Gastrocnemius medialis (tissue), 4 donors: ENCODE measurements around the gene FAM24B. TPM values are rescaled to one million over a fixed set of nuclear protein-coding genes. Genes with fewer than 3 reads are reported as not detected.
"Not testable (repeated sequence)": the region's sequence is repeated elsewhere in the genome, so short reads cannot be mapped to it uniquely, and the experiment has no call there.

Source experiments
- ATAC-seq, 2 donors: fragments of 150-250 bp; one replicate each; pipeline ENCODE4 v1.9.1; 2016
- DNase-seq, 2 donors: peaks; one replicate each; pipeline ENCODE4 v3.0.0-alpha.2; 2019
- H3K27ac ChIP-seq, 4 donors: fragments of 200-600 bp; sonication (generic); 1 replicate in 1 of 4; 2 replicates in 3 of 4; pipeline ENCODE4 v1.5.1; 2016 to 2018; ENCODE audit warnings: mild to moderate bottlenecking in 2 of 4, moderate library complexity in 1 of 4
- H3K27me3 ChIP-seq, 3 donors: fragments of 200-600 bp; sonication (generic) in 2 of 3; 1 replicate in 1 of 3; 2 replicates in 2 of 3; pipeline versions ENCODE4 v1.5.1 to v1.6.0; 2016 to 2019; ENCODE audit warnings: mild to moderate bottlenecking in 1 of 3, moderate library complexity in 1 of 3
- H3K36me3 ChIP-seq, 2 donors: fragments of 200-600 bp; sonication (generic) in 1 of 2; one replicate each; pipeline ENCODE4 v1.5.1; 2017 to 2018
- H3K4me1 ChIP-seq, 2 donors: fragments of 200-600 bp; sonication (generic) in 1 of 2; one replicate each; pipeline ENCODE4 v1.5.1; 2016 to 2017; ENCODE audit warnings: mild to moderate bottlenecking in 2 of 2
- H3K4me3 ChIP-seq, 4 donors: fragments of 200-600 bp; sonication (generic) in 3 of 4; 1 replicate in 1 of 4; 2 replicates in 3 of 4; pipeline ENCODE4 v1.5.1; 2016 to 2019; ENCODE audit warnings: mild to moderate bottlenecking in 2 of 4
- H3K9me3 ChIP-seq, 3 donors: fragments of 200-600 bp; sonication (generic) in 2 of 3; 1 replicate in 1 of 3; 2 replicates in 2 of 3; pipeline ENCODE4 v1.5.1; 2016 to 2019
- POLR2A ChIP-seq, 2 donors: fragments of 450-650 bp; IDR thresholded peaks; one replicate each; pipeline ENCODE4 v1.6.1; 2017; ENCODE audit warnings: antibody characterized with exemption in 2 of 2, mild to moderate bottlenecking in 2 of 2, moderate library complexity in 2 of 2
- in situ Hi-C, 4 donors: fragments of 200-750 bp; cut with MboI; loops; one replicate each; pipeline versions ENCODE4 v1.15.0 to v1.8.0; 2017; ENCODE audit warnings: low sequenced_read_pairs in 4 of 4
- intact Hi-C: fragments of 100-400 bp; cut with DNase I; formaldehyde crosslinking; loops from one replicate; pipeline ENCODE4 v1.15.1; 2023; ENCODE audit warnings: low total_unique reads
- total RNA-seq, 4 donors: library from RNA; depleted of rRNA; stranded (reverse); fragments of >200 nt; gene quantifications; one replicate each; pipeline versions ENCODE4 v1.1.0 to v1.2.3, GENCODE V29; 2016
- TF ChIP-seq, protein P1 (sequence below), 5 experiments: fragments of 450-650 bp in 3 of 5; fragments of 200-600 bp in 2 of 5; sonication (generic) in 2 of 5; IDR thresholded peaks in 4 of 5; conservative IDR thresholded peaks in 1 of 5; 1 replicate in 4 of 5; 2 replicates in 1 of 5; pipeline ENCODE4 v1.5.1; 2016 to 2019; ENCODE audit warnings: antibody characterized with exemption in 5 of 5, mild to moderate bottlenecking in 3 of 5, moderate library complexity in 3 of 5

The FAM24B gene, protein sequence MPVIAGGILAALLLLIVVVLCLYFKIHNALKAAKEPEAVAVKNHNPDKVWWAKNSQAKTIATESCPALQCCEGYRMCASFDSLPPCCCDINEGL
- not detected for total RNA-seq

DNA sequence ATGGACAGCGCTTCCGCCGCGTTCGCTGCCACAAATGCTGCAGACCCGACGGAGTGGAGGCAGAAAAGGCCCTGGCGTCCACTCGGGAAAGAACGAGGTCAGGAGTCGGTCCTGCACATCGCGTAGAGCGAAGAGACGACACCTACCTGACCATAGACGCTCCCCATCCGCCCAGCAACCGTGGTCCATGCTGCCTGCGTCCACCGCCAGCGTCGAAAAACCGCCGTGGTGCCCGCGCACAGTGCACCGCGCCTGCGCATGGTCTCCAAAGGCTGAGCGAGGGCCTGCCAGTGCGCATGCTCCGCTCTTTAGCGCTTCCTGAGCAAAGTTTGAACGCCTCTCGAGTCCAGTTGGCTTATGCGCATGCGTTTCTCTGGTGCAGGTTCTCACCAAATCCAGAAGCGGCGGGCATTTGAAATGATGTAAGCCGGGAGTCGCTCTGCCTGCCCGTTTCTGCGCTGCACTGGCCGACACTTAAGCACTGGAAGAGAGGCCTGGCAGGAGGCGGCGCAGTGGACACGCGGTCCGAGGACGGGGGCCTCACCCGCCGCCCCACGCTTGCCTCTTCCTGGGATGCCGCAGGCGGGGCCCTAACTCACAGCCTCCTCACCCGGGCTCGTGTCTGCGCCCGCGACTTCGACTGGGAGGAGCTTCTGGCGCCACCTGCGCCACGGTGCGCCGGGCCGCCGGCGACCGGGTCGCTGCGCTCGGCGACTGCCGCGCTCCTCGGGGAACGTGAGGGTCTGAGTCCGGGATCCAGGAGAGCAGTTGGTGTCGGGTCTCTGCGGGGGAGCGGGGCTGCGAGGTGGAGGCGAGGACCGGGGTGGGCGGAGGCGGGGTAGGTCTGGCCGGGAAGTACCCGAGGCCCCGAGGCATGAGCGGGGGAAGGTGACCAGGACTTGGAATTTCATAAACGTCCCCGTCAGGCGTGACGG, at the start of gene FAM24B:
Gene FAM24B (minus strand): TSS at position 243 of the 935 bp plus-strand sequence. CDS start 29,066 bp downstream, outside the sequence.
- Histone ChIP-seq H3K27ac (peak within 1 kb of the TSS in 2 of 4 donors; percentile 15 to 38), H3K27me3 (peaks cover 0 to 5% (median 5%) of the 10 kb centered on the region in 3 donors), H3K4me1 (no peaks in the 10 kb centered on the region), H3K9me3 (no peaks in the 10 kb centered on the region), H3K36me3 (no peaks in the 10 kb centered on the region), H3K4me3 (peak within 1 kb of the TSS; percentile 52 to 64 (median 62))
- in situ Hi-C loops (no loop called here), intact Hi-C loops (no loop called here)
- DNase-seq (peak; percentile 78 to 82), ATAC-seq (peak; percentile 91 to 92)
- TF ChIP-seq, protein P1, sequence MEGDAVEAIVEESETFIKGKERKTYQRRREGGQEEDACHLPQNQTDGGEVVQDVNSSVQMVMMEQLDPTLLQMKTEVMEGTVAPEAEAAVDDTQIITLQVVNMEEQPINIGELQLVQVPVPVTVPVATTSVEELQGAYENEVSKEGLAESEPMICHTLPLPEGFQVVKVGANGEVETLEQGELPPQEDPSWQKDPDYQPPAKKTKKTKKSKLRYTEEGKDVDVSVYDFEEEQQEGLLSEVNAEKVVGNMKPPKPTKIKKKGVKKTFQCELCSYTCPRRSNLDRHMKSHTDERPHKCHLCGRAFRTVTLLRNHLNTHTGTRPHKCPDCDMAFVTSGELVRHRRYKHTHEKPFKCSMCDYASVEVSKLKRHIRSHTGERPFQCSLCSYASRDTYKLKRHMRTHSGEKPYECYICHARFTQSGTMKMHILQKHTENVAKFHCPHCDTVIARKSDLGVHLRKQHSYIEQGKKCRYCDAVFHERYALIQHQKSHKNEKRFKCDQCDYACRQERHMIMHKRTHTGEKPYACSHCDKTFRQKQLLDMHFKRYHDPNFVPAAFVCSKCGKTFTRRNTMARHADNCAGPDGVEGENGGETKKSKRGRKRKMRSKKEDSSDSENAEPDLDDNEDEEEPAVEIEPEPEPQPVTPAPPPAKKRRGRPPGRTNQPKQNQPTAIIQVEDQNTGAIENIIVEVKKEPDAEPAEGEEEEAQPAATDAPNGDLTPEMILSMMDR (IDR thresholded peaks at IDR 0.05 in 4 of 5, conservative IDR thresholded peaks at IDR 0.05 in 1 of 5): no peak
- no peak for TF ChIP-seq POLR2A (IDR thresholded peaks at IDR 0.05)

DNA sequence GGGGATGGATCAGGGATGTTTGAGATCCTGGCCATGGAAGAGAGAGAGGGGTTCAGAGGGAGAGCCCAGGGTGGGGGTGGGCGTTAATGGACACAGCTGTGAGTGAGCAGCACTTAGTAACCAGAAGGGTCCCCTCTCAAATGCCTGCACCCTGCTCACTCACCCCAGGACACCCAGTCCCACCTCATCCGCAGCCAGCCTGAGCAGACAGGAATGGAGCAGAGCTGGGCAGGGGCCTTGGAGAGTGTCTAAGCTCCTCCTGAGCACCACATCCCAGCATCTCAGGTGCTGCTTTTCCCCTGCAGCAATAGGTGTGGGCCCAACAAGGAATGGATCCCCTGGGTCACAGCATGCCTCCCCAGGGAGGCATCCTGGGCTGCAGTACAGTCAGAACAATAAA, 36.3 kb upstream of the FAM24B start:
- no peak for ATAC-seq
- no peak overlapping the region for H3K27ac ChIP-seq
- H3K27me3 ChIP-seq: no peaks in the 10 kb centered on the region
- intact Hi-C loops: no loop called here
- H3K36me3 ChIP-seq: no peaks in the 10 kb centered on the region
- H3K4me3 ChIP-seq: no peak overlapping the region
- in situ Hi-C loops: no loop called here
- H3K9me3 ChIP-seq: no peaks in the 10 kb centered on the region
- no peaks in the 10 kb centered on the region for H3K4me1 ChIP-seq
- no peak for DNase-seq
- TF ChIP-seq, protein P1 (IDR thresholded peaks at IDR 0.05 in 4 of 5, conservative IDR thresholded peaks at IDR 0.05 in 1 of 5): no peak
- TF ChIP-seq POLR2A (IDR thresholded peaks at IDR 0.05): no peak

DNA sequence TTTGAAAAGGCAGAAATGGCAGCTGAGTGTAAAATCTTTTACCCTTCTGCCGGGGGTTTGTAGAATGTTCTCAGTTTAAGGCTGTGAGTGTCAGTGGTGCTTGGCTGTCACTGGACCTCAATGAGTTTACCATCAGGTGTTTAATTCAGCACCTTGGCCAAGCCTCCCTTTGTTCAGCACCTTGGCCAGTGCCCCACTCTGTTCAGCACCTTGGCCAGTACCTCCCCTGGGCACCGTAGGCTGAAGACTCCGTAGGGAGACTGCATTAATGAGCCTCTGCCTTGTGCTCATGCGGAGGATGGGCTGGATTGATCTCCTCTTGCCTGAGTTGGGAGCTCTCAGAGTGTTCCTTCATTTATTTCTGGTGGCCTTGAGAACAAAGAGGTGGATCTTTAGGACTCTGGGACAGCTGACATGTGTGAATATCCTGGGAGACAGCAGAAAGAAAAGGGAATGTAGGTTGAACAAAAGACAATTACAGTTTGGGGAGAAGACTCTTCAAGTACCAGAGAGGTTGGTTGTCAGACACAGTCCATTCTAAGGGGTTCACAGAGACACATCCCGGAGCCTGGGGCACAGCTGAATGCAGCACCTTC, 32.6 kb upstream of the FAM24B start:
- Histone ChIP-seq H3K36me3 (no peaks in the 10 kb centered on the region), H3K4me3 (no peak overlapping the region), H3K27me3 (no peaks in the 10 kb centered on the region), H3K4me1 (no peaks in the 10 kb centered on the region), H3K9me3 (no peaks in the 10 kb centered on the region), H3K27ac (no peak overlapping the region)
- intact Hi-C loops (no loop called here), in situ Hi-C loops (no loop called here)
- DNase-seq (no peak), ATAC-seq (no peak)
- TF ChIP-seq POLR2A (IDR thresholded peaks at IDR 0.05): no peak
- TF ChIP-seq, protein P1 (IDR thresholded peaks at IDR 0.05 in 4 of 5, conservative IDR thresholded peaks at IDR 0.05 in 1 of 5): no peak

DNA sequence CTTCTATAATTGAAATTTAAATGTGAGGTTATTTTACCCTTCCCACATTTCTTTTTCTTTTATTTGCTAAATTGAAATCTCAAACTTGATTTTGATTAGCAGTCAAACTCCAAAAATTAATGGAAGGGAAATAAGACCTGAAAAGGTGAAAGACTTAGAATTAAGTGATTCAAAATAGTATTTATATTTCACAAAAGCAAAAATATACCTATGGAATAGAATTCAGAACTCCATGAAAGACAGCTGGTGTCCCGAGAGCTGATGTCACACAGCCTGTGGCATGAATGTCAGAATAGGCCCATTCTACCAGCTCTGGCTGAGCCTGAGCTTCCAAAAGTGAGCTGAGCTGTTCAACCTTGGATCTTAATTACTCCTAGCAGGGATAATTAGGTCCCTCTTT, 30.9 kb upstream of the FAM24B start, which contains the start of gene FAM24A:
Gene FAM24A (plus strand): TSS at position 301 of the 400 bp plus-strand sequence. CDS start 1,025 bp downstream, outside the sequence.
- H3K27me3 ChIP-seq: no peaks in the 10 kb centered on the region
- no peak for ATAC-seq

DNA sequence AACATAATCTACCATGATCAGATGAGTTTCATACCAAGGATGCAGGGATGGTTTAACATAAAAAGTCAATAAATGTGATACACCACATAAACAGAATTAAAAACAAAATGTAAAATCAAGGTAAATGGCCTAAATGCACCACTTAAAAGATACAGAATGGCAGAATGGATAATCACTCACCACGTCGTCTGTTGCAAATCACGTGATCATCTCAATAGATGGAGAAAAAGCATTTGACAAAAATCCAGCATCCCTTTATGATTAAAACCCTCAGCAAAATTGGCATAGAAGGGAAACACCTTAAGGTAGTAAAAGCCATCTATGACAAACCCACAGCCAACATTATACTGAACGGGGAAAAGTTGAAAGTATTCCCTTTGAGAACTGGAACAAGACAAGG, 24.5 kb upstream of the FAM24B start:
- H3K4me3 ChIP-seq, intact Hi-C loops, H3K9me3 ChIP-seq, H3K36me3 ChIP-seq, H3K27me3 ChIP-seq, ATAC-seq, H3K4me1 ChIP-seq, in situ Hi-C loops, H3K27ac ChIP-seq, DNase-seq: not testable (repeated sequence)

More for the DNA sequence above, 30.9 kb upstream of the FAM24B start, which contains the start of gene FAM24A:
- in situ Hi-C loops (no loop called here), intact Hi-C loops (no loop called here)
- no peaks in the 10 kb centered on the region for H3K4me1 ChIP-seq
- no peaks in the 10 kb centered on the region for H3K36me3 ChIP-seq
- no peaks in the 10 kb centered on the region for H3K9me3 ChIP-seq
- DNase-seq: no peak
- TF ChIP-seq POLR2A (IDR thresholded peaks at IDR 0.05): no peak
- TF ChIP-seq, protein P1 (IDR thresholded peaks at IDR 0.05 in 4 of 5, conservative IDR thresholded peaks at IDR 0.05 in 1 of 5): no peak
- no peak within 1 kb of the TSS for H3K27ac ChIP-seq
- no peak within 1 kb of the TSS for H3K4me3 ChIP-seq
